HG02840 (cell line): Measurements from ENCODE around the gene PTBP1.
"Not testable (repeated sequence)": the region's sequence is repeated elsewhere in the genome, so short reads cannot be mapped to it uniquely, and the experiment has no call there.

Source experiments
- ATAC-seq: cut with Tn5 transposase; IDR thresholded peaks from one replicate; pipeline ENCODE4 v1.9.1; 2021; ENCODE audit warnings: mild to moderate bottlenecking, moderate library complexity, moderate number of reproducible peaks; ENCODE audit not compliant: unreplicated experiment, low FRiP score

Gene PTBP1

DNA sequence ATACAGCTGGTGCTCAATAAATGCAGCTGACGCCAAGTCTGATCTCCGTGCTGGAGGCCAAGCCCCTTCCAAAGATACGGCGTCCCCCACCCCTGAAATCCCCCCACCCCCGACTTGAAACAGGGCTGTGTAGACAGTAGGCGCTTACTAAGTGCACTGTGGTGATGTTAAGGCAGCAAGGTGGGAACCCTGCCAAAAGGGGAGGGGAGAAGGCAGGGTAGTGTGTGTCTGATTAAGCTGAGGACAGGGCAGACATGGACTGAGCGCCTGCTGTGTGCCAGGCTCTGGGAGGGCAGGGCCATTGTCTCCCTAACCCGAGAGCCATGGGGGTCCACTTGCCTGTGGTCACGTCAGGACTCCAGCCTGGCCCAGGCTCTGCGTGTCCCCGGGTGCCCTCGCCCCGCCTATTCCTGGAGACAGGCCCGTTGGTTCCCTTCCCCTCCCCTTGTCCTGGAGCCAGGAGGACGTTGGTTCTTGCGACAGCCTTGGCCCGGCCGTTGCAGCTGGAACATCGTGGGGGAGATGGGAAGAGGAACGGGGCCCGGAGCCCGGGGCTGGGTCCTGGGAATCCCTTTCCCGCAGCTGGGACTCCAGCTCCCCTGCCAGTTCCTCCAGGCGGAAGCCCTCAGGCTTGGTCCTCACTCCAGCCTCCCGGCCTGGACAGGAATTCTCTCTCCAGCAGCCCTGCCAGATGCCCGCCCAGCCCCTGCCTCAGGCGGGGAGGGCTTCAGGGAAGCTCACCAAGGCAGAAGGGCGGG, 53.1 kb downstream of the PTBP1 start:
- no peak for ATAC-seq

DNA sequence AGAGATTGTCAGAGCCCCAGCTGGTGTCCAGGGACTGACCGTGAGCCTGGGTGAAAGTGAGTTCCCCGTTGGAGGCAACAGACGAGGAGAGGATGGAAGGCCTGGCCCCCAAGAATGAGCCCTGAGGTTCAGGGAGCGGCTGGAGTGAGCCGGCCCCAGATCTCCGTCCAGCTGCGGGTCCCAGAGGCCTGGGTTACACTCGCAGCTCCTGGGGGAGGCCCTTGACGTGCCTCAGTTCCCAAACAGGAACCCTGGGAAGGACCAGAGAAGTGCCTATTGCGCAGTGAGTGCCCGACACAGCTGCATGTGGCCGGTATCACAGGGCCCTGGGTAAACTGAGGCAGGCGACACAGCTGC, 53.7 kb downstream of the PTBP1 start:
- no peak for ATAC-seq

DNA sequence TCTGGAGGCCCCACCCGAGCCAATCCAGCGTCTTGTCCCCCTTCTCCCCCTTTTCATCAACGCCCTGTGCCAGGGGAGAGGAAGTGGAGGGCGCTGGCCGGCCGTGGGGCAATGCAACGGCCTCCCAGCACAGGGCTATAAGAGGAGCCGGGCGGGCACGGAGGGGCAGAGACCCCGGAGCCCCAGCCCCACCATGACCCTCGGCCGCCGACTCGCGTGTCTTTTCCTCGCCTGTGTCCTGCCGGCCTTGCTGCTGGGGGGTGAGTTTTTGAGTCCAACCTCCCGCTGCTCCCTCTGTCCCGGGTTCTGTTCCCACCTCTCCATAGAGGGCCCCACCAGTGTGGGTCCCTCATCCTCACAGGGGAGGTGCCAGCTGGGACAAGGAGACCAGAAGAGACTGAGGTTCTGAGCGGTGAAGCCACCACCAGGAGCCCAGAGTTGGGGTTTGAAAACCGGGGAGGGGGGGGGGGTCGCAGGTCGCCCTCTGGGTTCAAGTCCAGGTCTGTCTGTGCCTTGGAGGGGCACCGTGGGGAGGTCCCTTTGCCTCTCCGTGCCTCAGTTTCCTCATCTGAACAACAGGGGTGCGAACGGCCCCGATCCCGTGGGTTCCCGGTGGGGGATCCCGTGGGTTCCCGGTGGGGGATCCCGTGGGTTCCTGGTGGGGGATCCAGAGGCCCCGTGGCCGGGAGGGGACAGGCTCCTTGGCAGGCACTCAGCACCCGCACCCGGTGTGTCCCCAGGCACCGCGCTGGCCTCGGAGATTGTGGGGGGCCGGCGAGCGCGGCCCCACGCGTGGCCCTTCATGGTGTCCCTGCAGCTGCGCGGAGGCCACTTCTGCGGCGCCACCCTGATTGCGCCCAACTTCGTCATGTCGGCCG, 55.1 kb downstream of the PTBP1 start, which contains the start of gene ELANE:
TSS of gene ELANE (plus strand) at position 168 of the 878 bp plus-strand sequence. CDS start at position 194, 26 bp downstream.
- ATAC-seq, result no peak

DNA sequence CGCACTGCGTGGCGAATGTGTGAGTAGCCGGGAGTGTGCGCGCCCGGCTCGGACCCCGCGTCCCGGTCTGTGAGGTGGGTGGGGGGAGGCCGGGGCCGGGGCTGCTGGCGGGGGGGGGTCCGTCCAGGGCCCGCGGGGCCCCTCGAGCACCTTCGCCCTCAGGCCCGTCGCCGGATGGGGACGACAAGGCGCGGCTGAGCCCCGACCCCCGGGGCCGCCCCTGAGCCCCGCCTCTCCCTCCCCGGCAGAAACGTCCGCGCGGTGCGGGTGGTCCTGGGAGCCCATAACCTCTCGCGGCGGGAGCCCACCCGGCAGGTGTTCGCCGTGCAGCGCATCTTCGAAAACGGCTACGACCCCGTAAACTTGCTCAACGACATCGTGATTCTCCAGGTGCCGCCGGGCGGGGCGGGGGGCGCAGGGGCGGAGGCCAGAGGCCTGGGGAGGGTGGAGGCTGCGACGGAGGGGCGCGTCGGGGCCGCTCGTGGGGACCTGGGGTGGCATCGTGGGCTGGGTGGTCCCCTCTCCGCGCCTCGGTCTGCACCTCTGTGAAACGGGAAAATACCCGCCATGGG, 55.8 kb downstream of the PTBP1 start:
- ATAC-seq, result no peak

DNA sequence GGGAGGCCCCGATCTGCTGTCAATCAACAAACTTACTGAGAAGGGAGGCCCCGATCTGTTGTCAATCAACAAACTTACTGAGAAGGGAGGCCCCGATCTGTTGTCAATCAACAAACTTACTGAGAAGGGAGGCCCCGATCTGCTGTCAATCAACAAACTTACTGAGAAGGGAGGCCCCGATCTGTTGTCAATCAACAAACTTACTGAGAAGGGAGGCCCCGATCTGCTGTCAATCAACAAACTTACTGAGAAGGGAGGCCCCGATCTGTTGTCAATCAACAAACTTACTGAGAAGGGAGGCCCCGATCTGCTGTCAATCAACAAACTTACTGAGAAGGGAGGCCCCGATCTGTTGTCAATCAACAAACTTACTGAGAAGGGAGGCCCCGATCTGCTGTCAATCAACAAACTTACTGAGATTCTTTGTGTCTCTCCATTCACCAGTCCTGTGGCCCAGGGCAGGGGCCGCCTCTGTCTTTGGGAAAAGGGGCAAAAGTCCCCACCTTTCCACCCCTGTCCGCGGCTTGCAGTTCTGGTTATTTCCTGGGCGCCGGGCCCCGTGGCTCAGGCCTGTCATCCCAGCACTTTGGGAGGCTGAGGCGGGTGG, 56.5 kb downstream of the PTBP1 start:
- ATAC-seq, result not testable (repeated sequence)

DNA sequence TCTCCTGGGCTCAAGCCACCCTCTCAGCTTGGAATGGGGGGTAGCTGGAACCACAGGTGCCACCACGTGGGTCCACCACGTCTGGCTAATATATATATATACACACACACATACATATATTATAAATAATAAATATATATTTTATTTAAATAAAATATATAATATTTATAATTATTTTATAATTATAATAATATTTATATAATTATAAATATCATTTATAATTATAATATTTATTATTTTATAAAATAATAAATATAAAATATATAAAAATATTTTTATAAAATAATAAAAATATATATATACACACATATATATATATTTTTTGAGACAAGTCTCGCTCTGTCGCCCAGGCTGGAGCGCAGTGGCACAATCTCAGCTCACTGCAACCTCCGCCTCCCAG, 57.3 kb downstream of the PTBP1 start:
- no peak for ATAC-seq

DNA sequence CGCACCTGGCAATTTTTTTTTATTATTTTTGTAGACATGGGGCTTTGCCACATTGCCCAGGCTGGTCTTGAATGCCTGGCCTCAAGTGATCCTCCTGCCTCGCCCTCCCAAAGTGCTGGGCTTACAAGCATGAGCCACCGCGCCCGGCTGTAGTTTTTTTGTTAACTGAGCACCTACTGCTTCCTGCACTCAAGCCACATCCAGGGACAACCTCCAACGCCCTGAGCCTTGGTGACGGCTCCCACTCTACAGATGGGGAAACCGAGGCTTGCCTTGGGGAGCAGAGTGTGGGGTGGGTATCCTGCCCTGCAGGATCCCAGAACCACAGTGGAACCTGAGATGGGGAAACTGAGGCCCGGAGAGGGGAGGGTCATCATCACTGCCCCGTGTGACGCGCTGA, 57.9 kb downstream of the PTBP1 start:
- ATAC-seq, result no peak

DNA sequence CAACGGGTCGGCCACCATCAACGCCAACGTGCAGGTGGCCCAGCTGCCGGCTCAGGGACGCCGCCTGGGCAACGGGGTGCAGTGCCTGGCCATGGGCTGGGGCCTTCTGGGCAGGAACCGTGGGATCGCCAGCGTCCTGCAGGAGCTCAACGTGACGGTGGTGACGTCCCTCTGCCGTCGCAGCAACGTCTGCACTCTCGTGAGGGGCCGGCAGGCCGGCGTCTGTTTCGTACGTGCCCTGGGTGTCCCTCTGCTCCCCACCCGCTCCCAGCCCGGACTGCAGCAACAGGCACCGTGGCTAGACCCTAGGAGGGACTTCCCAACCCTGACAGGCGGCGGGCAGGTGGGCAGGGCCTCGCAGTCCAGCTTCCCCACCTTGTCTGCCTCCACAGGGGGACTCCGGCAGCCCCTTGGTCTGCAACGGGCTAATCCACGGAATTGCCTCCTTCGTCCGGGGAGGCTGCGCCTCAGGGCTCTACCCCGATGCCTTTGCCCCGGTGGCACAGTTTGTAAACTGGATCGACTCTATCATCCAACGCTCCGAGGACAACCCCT, 58.4 kb downstream of the PTBP1 start:
- ATAC-seq, result no peak

DNA sequence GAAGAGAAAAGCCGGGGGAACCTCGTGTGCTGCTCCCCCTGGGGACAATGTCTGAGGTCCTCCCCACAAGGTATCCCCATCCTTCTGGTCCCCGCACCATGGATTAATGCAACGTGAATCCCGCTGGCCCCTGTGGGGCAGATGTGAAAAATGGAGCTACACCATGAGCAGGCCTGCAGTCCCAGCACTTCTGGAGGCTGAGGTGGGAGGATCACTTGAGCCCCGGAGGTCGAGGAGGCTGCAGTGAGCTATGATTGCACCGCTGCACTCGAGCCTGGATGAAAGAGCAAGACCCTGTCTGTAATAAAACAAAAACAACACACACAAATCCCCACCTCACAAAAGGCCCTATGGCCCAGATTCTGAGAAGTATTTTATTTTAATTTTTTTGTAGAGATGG, 61.0 kb downstream of the PTBP1 start:
- no peak for ATAC-seq

DNA sequence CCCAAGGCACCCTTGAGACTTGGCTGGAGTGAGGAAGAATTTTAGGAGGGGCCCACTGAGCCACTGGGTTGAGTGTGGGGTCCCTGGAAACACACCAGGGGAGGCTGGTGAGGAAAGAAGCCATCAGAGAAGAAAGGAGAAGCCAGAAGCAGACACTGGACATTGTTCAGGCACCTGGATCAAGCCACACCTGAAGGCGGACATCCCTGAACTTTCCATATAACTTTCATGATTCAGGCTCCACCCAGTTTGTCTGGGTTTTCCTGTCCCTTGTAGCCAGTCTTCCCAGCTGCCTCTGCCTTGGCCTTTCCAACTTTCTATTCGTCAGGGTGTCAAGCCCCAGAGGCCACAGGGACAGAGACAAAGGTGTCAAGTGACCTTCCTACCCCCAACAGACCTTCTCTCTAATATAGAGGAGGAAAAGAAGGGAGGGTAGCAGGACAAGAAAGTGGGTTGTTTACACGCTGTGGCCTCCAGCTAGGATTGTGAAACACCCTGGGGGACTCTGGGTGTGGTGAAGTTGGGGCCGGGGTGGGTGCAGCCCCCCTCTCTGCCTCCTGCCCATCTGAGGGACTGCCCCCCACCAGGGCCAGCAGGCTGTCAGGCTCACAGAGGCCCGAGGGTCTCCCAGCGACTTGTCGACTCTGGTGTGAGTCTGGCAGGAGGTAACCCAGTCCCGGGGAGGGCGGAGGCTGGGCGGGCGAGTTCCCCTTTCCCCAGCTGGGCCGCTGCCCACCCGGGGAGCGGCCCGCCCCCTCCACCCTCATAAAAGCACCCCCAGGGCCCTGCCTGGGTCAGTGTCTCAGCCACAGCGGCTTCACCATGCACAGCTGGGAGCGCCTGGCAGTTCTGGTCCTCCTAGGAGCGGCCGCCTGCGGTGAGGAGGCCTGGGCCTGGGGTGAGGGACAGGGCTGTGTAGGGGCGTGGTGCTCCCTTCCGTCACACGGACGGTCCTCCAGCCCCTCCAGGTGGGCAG, 61.9 kb downstream of the PTBP1 start, which contains the start of gene CFD:
TSS of gene CFD (plus strand) at position 797 of the 976 bp plus-strand sequence. CDS start at position 823, 26 bp downstream.
- no peak for ATAC-seq

DNA sequence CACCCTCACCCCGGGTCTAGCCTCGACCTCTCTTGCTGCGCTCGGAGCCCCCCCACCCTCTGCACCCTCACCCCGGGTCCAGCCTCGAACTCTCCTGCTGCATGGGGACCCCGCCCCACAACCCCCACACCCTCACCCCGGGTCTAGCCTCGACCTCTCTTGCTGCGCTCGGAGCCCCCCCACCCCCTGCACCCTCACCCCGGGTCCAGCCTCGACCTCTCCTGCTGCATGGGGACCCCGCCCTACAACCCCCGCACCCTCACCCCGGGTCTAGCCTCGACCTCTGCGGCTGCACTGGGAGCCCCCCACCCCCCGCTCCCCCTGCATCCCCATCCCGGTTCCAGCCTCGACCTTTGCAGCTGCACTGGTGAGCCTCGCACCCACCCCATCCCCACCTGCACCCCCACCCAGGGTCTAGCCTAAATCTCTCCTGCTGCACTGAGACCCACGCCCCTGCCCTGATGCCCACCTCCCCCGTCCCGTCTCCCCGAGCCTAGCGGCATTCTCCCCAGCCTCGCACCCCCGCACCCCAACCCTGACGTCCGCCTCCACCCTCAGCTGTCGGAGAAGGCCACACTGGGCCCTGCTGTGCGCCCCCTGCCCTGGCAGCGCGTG, 64.0 kb downstream of the PTBP1 start:
- no peak for ATAC-seq
